TTC549 (cell line): ENCODE results near the gene COLQ.

Experiments used
- FAIRE-seq: peaks from 2 replicates; lab custom pipeline; 2012; peaks lifted over from hg19 to GRCh38; lab: Jason Lieb, UNC

Gene COLQ

GRCh38 chr3:15520185-15520584 is 1.3 kb downstream of the COLQ start:
- FAIRE-seq = no peak

DNA sequence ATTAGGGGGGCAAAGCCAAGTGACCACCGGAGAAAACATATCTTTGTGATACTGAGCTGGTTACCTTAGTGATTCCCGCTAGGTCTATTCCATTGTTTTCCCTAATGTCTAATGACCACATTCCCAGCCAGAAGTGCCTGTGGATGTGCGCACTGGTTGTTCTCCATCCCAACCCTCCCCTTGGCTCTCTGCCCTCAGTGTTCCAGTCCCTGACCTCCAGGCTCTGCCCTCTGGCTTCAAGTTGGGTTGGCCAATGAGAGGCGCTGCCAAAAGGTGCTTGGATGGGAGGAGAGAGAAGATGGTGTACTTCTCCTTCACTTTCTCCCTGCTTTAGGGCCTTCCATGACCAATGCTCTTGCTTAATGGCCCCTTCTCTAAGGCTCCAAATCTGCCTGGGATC is 2.4 kb downstream of the COLQ start:
- no peak for FAIRE-seq

DNA sequence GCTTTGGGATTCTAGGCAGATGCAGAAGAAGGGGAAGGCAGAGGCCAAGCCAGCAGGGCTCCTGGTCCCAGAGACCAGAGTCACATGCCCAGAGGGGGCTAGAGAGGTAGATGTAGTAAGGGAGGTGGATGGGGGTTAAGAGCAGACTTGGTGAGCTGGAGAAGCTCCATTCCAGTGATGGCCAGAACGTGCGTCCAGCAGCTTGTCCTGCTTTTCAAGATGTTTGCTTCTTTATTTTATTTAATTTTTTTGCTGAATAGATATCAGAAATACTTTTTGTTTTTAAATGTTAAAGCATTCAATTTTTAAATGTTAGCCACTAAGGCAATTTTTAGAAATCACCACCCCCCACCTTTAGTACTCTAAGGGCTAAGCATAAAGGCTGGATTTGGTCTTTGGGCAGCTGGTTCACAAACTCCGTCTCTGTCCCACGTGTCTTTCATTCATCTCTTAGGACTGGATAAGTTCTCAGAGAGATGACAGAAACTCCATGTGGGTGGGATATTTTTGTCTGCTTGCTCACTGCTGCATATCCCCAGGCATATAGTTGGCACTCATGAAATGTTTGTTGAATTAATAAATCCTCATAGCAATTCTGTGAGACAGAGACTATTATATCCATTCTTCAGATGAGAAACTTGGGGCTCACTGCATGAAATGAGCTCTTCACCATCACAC is 6.7 kb downstream of the COLQ start:
- no peak for FAIRE-seq

- no peak for FAIRE-seq
Observed at GRCh38 chr3:15513810-15514662, 7.5 kb downstream of the COLQ start.

DNA sequence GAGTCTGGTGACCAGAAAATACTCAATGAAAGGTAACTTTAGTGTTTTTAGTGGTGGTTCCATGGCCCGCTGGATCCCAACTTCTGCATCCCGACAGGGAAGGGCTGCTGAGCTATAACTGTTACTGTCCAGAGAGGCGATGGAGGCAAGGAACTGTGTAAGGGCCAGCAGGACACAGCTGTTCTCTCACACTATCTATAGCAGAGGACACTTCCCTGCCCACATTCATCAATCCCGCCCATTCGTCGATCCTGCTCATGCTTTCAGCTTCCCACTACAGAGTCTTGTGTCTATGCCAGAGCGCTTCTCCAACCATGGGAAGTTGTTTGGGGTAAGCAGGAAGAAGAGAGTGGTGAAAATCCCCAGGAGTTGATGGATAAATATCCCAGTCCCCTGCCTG is 8.4 kb downstream of the COLQ start:
- FAIRE-seq = no peak

GRCh38 chr3:15512166-15512565 is 9.3 kb downstream of the COLQ start:
- FAIRE-seq = no peak

- FAIRE-seq = no peak
Observed at GRCh38 chr3:15511156-15511555, 10.3 kb downstream of the COLQ start.

DNA sequence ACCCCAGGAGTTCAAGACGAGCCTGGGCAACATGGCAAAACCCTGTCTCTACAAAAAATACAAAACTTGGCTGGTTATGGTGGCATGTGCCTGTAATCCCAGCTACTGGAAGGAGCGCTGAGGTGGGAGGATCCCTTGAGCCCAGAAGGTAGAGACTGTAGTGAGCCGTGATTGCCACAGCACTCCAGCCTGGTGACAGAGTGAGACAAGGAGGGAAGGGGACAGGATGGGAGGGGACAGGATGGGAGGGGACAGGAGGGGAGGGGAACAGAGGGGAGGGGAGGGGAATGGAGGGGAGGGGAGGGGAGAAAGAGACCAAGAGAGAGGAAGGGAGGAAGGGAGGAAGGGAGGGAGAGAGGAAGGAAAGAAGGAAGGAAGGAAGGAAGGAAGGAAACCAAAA is 11.0 kb downstream of the COLQ start:
- FAIRE-seq = no peak

- no peak for FAIRE-seq
Observed at GRCh38 chr3:15506571-15506970, 14.9 kb downstream of the COLQ start.

DNA sequence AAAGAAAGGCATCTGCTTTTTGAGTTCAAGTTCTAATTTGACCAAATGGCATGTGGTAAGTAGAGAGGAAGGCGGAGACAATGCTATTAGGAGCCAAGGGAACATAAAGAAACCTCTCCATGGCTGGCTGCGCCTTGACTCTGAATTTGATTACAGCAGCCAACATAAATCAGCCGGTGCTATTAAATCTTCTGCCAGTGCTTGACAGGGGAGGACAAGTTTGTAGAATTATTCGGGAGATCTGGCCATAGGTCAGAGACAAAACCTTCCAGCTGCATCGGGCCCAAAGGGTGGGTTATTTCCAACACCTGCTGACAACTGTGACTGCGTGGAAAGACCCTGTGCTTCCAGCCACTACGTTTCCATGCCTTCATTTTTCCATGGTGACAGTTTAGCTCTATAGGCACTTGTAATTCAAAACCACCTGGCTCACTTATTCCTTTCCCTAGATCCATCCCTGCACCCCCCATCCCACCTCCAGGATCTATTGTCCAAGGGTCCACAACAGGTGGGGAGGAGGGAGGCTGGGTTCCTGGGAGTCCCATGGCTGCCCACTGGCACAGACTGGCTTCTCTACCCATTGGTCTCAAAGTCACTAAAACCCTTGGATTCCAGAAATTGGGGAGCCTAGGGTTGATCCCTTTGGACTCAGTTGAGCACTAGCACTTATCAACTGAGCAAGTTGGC is 15.9 kb downstream of the COLQ start:
- FAIRE-seq = no peak

DNA sequence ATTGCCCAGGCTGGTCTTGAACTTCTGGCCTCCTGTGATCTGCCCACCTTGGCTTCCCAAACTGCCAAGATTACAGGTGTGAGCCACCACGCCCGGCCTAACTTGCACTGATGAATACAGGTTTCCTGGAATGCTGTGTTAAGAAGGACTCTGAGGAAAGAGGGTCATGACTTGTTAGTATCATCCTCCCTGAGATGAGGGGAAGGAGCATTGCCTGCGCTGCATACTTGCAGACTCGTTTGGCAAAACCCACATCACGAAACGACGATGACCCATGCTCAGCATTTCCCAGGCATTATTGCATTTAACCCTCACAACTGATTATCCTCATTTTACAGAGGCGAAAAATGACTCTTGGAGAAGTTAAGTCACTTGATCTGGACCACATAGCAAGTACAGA is 18.9 kb downstream of the COLQ start:
- FAIRE-seq = no peak

DNA sequence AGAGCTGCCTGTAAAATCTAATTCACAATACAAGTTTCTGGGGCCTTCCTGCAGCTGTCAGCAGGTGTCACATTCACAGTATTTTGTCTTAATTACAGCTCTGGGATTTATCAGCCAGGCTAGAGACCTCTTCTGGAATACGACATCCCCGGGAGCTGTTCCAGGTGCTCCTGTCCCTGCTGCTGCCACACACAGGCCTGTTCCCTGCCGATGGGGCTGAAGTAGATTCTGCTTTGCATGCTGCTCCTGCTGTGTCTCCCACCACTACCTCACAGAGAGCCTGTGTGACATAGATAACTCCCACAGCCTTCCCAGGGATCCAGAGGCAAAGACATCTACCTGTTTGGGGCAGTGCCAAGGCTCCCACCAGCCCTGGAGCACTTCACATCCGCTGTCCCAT is 20.4 kb downstream of the COLQ start:
- FAIRE-seq = no peak

- no peak for FAIRE-seq
Observed at GRCh38 chr3:15500107-15500724, 21.3 kb downstream of the COLQ start.

- no peak for FAIRE-seq
Observed at GRCh38 chr3:15499536-15499935, 22.0 kb downstream of the COLQ start.

DNA sequence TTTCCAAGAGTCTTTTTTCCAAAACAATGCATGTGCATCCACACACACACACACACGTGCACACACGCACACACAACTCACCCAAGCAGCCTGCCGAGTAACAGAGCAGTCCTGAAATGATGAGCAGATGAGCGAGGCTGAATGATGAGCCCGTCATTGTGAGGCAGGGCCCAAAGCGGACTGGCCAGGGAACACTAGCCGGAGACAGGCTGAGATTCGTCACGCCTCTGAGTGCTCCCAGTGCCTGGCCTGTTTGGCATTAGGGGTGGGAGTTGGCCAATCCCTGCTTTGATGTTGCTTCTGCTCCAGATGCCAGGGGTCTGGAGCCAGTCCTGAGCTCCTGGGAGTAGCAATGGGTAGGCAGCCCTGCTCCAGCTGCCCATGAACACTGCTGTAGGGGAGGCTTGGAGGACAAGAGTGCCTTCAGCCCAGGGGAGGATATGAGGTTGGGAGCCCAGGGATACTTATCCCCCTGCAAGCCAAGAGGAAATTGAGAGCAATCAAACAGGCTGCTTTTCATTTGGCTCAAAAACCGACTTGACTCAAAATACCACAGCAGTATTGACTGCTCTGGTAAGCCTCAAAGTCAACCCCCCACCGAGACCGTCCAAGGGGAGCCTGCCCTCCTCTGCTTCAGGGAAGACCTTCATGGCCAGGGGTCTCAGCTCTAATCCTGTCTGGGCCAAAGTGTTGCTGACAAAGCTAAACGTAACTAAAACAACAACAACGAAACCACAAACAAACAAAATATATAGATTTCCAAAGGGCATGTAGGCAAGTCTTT is 22.9 kb downstream of the COLQ start:
- FAIRE-seq = no peak

DNA sequence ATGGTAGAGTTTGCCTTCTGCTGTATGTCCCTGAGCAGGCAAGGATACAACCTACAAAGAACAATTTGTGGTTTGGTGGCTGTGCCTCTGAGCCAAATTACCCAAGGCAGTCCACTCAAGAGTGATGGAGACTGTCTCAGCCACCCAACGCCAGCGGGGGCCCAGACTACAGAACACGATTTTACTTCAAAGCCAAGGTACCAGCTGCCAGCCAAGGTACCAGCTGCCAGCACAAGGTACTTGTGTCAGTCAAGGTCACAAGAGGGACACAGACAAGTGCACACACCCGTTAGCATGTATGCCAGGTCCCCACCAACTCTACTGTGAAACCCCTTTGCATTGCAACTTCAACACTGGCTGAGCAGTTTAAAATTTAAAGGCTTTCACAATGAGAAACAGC is 23.5 kb downstream of the COLQ start:
- no peak for FAIRE-seq

DNA sequence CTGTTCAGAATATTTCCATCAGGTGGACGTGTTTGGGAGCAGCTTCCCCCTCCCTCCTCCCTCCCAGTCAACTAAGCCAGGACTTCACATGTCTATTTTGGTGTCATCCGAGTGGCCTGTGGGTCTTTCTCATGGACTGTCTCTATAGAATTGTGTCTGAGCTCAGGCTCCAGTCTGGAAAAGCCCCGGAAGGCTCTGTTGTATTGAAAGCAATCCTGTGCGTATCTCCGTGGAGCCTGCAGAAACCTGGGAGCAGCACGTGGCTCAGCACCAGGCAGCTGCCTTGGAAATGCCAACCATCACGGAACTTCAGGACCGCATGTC is 25.2 kb downstream of the COLQ start:
- FAIRE-seq = no peak

DNA sequence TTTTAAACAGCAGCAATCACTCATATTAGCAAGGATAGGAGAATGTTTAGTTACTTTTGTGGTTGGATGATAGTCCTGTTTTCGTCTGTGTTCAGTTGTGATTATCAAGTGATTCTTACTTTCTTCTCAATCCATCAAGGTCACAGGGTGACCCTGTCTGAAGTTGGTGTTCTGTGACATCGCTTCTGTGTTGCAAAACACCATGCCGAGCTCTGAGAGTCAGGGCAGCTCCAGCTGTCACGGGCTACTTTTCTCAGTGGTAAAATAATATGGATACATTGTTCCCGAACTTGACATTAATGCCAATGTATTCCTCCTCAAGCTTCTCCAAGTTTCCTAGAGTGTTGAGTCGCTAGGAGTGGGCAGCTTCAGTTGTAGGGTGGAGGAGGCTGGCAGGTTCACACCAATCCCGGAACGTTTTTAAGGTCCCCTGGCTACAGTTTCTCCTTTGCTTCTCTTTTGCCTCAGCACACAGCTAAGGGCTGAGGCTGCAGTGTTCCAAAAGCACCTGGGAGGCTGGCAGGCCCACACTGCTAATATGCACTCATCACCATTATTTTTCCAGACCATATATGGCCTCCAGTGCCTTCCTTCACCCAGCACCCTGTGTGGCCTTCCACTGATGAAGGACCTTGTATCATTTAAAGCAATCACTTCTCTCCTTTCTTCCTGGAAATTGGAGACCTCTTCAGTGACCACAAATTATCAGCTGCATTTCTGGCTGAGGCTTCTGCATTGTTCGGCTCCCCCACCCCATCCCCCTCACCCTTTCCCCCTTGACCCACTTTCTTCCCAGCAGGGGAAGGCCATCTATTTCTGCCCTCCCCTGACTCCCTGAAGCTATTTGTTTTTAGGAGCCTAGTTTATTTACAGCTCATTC is 25.8 kb downstream of the COLQ start:
- FAIRE-seq = no peak

DNA sequence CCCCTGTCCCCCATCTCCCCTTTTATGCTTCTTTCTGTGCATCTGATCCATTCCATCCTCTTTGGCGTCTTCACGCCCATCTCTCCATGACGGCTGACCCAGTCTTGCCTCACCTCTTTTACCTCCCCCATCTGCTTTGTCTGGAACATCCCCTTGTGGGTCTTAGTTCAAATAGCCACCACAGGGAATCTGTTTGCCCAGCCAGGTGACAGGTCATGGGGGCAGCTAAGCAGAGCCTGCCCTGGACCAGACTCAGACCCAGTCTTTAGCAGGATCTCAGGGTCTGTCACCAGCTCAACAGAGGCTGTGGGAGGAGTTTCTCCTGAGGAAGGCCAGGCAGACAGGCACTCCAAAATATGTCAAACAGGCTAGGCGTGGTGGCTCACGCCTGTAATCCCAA is 28.1 kb downstream of the COLQ start:
- FAIRE-seq = no peak

DNA sequence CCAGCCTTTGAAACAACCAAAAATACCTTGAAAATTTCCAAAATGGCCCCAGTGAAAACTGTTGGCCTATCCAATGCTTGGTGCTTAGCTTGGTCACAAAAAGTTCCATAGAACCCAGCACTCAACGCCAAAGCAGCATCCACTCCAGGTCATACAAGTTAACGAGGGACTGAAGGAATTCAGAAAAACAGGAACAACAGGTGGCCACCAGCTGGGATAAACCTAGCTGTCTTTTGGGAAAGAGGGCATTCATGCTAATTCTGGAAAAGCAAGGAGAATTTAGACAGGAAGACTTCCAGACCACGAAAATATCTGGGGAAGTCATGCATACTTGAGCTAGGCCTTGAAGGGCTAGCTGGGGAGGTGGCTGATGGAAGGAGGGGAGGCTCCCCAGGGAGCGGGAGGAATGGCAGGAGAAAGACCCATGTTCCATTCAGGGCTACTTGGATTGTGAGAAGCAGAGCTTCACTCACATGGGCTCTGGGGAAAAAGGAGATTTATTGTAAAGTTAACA is 28.6 kb downstream of the COLQ start:
- no peak for FAIRE-seq

- no peak for FAIRE-seq
Observed at GRCh38 chr3:15491143-15491542, 30.4 kb downstream of the COLQ start.
